ENCODE measurements around the gene PLCD3.

Gene PLCD3

GRCh38 chr17:45096926-45097325 lies 35.4 kb downstream of the PLCD3 start:
- H3K9ac ChIP-seq (ENCODE audit: insufficient read length, low read depth): no peak overlapping the region
- no peak for DNase-seq (ENCODE audit: low read depth, low spot score)

GRCh38 chr17:45096141-45096540 lies 36.2 kb downstream of the PLCD3 start:
- TF ChIP-seq YY1 (IDR thresholded peaks at IDR 0.05; ENCODE audit: insufficient read depth, insufficient read length): no peak
- no peak for TF ChIP-seq SUZ12 (IDR thresholded peaks at IDR 0.05; ENCODE audit: extremely low read depth, insufficient read depth, insufficient read length)
- Histone ChIP-seq H3K36me3 (ENCODE audit: insufficient read depth, insufficient read length, low read length) (peaks cover 76% of the 10 kb centered on the region), H3K4me3 (ENCODE audit: insufficient read length, low read depth) (no peak overlapping the region), H3K4me1 (ENCODE audit: insufficient read depth, insufficient read length) (peaks cover 4% of the 10 kb centered on the region), H3K9me3 (ENCODE audit: insufficient read depth, low read length) (no peaks in the 10 kb centered on the region), H3K9ac (ENCODE audit: insufficient read length, low read depth) (no peak overlapping the region), H3K27me3 (ENCODE audit: insufficient read depth, insufficient read length) (no peaks in the 10 kb centered on the region)
- peak; percentile 20 for DNase-seq (ENCODE audit: low read depth, low spot score)

More at GRCh38 chr17:45096926-45097325, 35.4 kb downstream of the PLCD3 start:
- Histone ChIP-seq H3K36me3 (ENCODE audit: insufficient read depth, insufficient read length, low read length) (peaks cover 73% of the 10 kb centered on the region), H3K4me1 (ENCODE audit: insufficient read depth, insufficient read length) (peaks cover 6% of the 10 kb centered on the region), H3K27me3 (ENCODE audit: insufficient read depth, insufficient read length) (no peaks in the 10 kb centered on the region), H3K4me3 (ENCODE audit: insufficient read length, low read depth) (no peak overlapping the region), H3K9me3 (ENCODE audit: insufficient read depth, low read length) (no peaks in the 10 kb centered on the region)
- no peak for TF ChIP-seq SUZ12 (IDR thresholded peaks at IDR 0.05; ENCODE audit: extremely low read depth, insufficient read depth, insufficient read length)
- TF ChIP-seq ZNF274 (IDR thresholded peaks at IDR 0.05; ENCODE audit: low read depth, low read length): no peak
- TF ChIP-seq YY1 (IDR thresholded peaks at IDR 0.05; ENCODE audit: insufficient read depth, insufficient read length): no peak

GRCh38 chr17:45093444-45094110 lies 38.7 kb downstream of the PLCD3 start:
- H3K4me1 ChIP-seq (ENCODE audit: insufficient read depth, insufficient read length): peaks cover 9% of the 10 kb centered on the region
- no peak for DNase-seq (ENCODE audit: low read depth, low spot score)
- no peaks in the 10 kb centered on the region for H3K9me3 ChIP-seq (ENCODE audit: insufficient read depth, low read length)
- H3K36me3 ChIP-seq (ENCODE audit: insufficient read depth, insufficient read length, low read length): peaks cover 83% of the 10 kb centered on the region
- no peak overlapping the region for H3K4me3 ChIP-seq (ENCODE audit: insufficient read length, low read depth)
- H3K9ac ChIP-seq (ENCODE audit: insufficient read length, low read depth): no peak overlapping the region
- no peaks in the 10 kb centered on the region for H3K27me3 ChIP-seq (ENCODE audit: insufficient read depth, insufficient read length)
- TF ChIP-seq ZNF274 (IDR thresholded peaks at IDR 0.05; ENCODE audit: low read depth, low read length) (no peak), YY1 (IDR thresholded peaks at IDR 0.05; ENCODE audit: insufficient read depth, insufficient read length) (no peak), SUZ12 (IDR thresholded peaks at IDR 0.05; ENCODE audit: extremely low read depth, insufficient read depth, insufficient read length) (no peak)

- no peaks in the 10 kb centered on the region for H3K27me3 ChIP-seq (ENCODE audit: insufficient read depth, insufficient read length)
- no peaks in the 10 kb centered on the region for H3K9me3 ChIP-seq (ENCODE audit: insufficient read depth, low read length)
- no peak overlapping the region for H3K4me3 ChIP-seq (ENCODE audit: insufficient read length, low read depth)
- H3K9ac ChIP-seq (ENCODE audit: insufficient read length, low read depth): no peak overlapping the region
- no peak for DNase-seq (ENCODE audit: low read depth, low spot score)
- no peak for TF ChIP-seq SUZ12 (IDR thresholded peaks at IDR 0.05; ENCODE audit: extremely low read depth, insufficient read depth, insufficient read length)
- no peak for TF ChIP-seq YY1 (IDR thresholded peaks at IDR 0.05; ENCODE audit: insufficient read depth, insufficient read length)
- TF ChIP-seq ZNF274 (IDR thresholded peaks at IDR 0.05; ENCODE audit: low read depth, low read length): no peak
- H3K4me1 ChIP-seq (ENCODE audit: insufficient read depth, insufficient read length): peaks cover 9% of the 10 kb centered on the region
- H3K36me3 ChIP-seq (ENCODE audit: insufficient read depth, insufficient read length, low read length): peaks cover 83% of the 10 kb centered on the region
These were observed 39.3 kb downstream of the PLCD3 start for GRCh38 chr17:45092911-45093430.

- no peak for DNase-seq (ENCODE audit: low read depth, low spot score)
- Histone ChIP-seq H3K9ac (ENCODE audit: insufficient read length, low read depth) (no peak overlapping the region), H3K27me3 (ENCODE audit: insufficient read depth, insufficient read length) (no peaks in the 10 kb centered on the region), H3K9me3 (ENCODE audit: insufficient read depth, low read length) (no peaks in the 10 kb centered on the region), H3K4me3 (ENCODE audit: insufficient read length, low read depth) (no peak overlapping the region), H3K4me1 (ENCODE audit: insufficient read depth, insufficient read length) (peaks cover 9% of the 10 kb centered on the region), H3K36me3 (ENCODE audit: insufficient read depth, insufficient read length, low read length) (peaks cover 83% of the 10 kb centered on the region)
- TF ChIP-seq SUZ12 (IDR thresholded peaks at IDR 0.05; ENCODE audit: extremely low read depth, insufficient read depth, insufficient read length) (no peak), ZNF274 (IDR thresholded peaks at IDR 0.05; ENCODE audit: low read depth, low read length) (no peak), YY1 (IDR thresholded peaks at IDR 0.05; ENCODE audit: insufficient read depth, insufficient read length) (no peak)
These were observed 40.4 kb downstream of the PLCD3 start for GRCh38 chr17:45091778-45092425.

GRCh38 chr17:45090711-45091110 lies 41.6 kb downstream of the PLCD3 start:
- Histone ChIP-seq H3K9ac (ENCODE audit: insufficient read length, low read depth) (no peak overlapping the region), H3K4me3 (ENCODE audit: insufficient read length, low read depth) (no peak overlapping the region), H3K9me3 (ENCODE audit: insufficient read depth, low read length) (no peaks in the 10 kb centered on the region), H3K27me3 (ENCODE audit: insufficient read depth, insufficient read length) (no peaks in the 10 kb centered on the region), H3K4me1 (ENCODE audit: insufficient read depth, insufficient read length) (peaks cover 9% of the 10 kb centered on the region), H3K36me3 (ENCODE audit: insufficient read depth, insufficient read length, low read length) (peaks cover 80% of the 10 kb centered on the region)
- DNase-seq (ENCODE audit: low read depth, low spot score): peak; percentile 35
- TF ChIP-seq ZNF274 (IDR thresholded peaks at IDR 0.05; ENCODE audit: low read depth, low read length) (no peak), SUZ12 (IDR thresholded peaks at IDR 0.05; ENCODE audit: extremely low read depth, insufficient read depth, insufficient read length) (no peak), YY1 (IDR thresholded peaks at IDR 0.05; ENCODE audit: insufficient read depth, insufficient read length) (peak; percentile 35)

- no peaks in the 10 kb centered on the region for H3K27me3 ChIP-seq (ENCODE audit: insufficient read depth, insufficient read length)
- H3K4me1 ChIP-seq (ENCODE audit: insufficient read depth, insufficient read length): peaks cover 9% of the 10 kb centered on the region
- DNase-seq (ENCODE audit: low read depth, low spot score): no peak
- TF ChIP-seq YY1 (IDR thresholded peaks at IDR 0.05; ENCODE audit: insufficient read depth, insufficient read length): no peak
- TF ChIP-seq SUZ12 (IDR thresholded peaks at IDR 0.05; ENCODE audit: extremely low read depth, insufficient read depth, insufficient read length): no peak
- TF ChIP-seq ZNF274 (IDR thresholded peaks at IDR 0.05; ENCODE audit: low read depth, low read length): no peak
- H3K4me3 ChIP-seq (ENCODE audit: insufficient read length, low read depth): no peak overlapping the region
- H3K9ac ChIP-seq (ENCODE audit: insufficient read length, low read depth): no peak overlapping the region
- H3K36me3 ChIP-seq (ENCODE audit: insufficient read depth, insufficient read length, low read length): peaks cover 83% of the 10 kb centered on the region
- no peaks in the 10 kb centered on the region for H3K9me3 ChIP-seq (ENCODE audit: insufficient read depth, low read length)
These were observed 43.6 kb downstream of the PLCD3 start for GRCh38 chr17:45088741-45089140.

Measured in NT2/D1 (cell line).